WI38 (cell line): ENCODE data around the gene HTR4.
"Not testable (repeated sequence)": the region's sequence is repeated elsewhere in the genome, so short reads cannot be mapped to it uniquely, and the experiment has no call there.

Experiments used
- H3K4me3 ChIP-seq: 2 replicates; pipeline ENCODE4 v1.5.1; 2011; ENCODE audit warnings: low read depth, mild to moderate bottlenecking, control low read depth, low read length
- TF ChIP-seq, protein P1 (sequence below): IDR thresholded peaks from 2 replicates; pipeline ENCODE4 v1.5.1; 2012; ENCODE audit warnings: low read depth, mild to moderate bottlenecking, control low read depth, low read length

The HTR4 gene

DNA sequence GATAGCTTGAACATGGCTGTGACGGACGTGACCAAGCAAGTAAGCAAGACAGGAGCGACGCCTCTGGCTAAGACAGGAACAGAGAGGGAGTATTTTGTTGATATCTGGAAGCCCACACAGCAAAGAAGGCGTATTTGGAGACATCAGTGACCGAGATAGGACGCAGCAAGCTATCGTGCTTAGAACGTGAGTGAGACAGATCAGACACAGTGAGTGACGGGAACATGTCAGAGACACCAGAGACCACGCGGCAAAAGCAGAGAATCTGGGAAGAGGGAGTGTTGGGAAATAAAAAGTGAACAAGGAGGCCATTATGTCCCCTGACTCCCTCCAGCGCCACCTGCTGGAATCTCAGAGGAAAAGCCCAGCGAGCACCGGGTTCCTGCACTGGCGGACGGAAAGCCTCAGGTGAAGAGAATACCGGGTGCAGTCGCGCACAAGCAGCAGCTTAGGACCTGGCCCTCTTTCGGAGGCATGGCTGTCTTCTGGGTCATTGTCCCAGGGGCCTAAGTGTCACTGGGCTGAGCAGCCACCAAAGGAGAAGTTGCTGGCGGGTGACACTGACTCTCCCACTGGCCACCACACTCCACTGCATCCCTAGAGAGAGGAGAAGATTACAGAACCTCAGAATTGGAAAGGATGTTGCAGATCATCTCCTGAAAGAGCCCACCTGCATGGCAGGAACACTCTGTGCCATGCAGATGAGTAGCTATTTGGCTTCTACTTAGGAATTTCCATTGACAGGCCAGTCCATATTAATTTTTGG is 171.4 kb downstream of the HTR4 start:
- TF ChIP-seq, protein P1, sequence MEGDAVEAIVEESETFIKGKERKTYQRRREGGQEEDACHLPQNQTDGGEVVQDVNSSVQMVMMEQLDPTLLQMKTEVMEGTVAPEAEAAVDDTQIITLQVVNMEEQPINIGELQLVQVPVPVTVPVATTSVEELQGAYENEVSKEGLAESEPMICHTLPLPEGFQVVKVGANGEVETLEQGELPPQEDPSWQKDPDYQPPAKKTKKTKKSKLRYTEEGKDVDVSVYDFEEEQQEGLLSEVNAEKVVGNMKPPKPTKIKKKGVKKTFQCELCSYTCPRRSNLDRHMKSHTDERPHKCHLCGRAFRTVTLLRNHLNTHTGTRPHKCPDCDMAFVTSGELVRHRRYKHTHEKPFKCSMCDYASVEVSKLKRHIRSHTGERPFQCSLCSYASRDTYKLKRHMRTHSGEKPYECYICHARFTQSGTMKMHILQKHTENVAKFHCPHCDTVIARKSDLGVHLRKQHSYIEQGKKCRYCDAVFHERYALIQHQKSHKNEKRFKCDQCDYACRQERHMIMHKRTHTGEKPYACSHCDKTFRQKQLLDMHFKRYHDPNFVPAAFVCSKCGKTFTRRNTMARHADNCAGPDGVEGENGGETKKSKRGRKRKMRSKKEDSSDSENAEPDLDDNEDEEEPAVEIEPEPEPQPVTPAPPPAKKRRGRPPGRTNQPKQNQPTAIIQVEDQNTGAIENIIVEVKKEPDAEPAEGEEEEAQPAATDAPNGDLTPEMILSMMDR: peak; percentile 62
- H3K4me3 ChIP-seq: no peak overlapping the region

DNA sequence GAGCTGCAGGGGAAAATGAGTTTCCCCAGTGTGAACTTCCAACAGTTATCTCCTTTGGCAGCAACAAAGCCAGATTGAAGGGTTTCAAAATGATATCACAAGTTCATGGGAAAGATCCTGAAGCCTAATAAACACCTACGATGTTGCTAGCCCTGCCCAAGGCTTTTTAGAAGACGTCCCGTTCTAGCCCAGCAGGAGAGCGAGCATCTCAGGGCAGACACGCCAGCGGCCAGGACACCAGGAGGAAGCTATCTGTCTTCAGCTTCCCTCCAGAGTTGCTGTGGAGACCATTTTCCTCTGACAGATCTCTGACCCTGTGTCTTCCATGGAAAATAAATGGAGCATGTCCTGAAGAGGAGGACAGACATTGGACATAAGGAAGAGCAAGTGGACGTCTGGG is 172.1 kb downstream of the HTR4 start:
- no peak overlapping the region for H3K4me3 ChIP-seq
- TF ChIP-seq, protein P1: no peak

DNA sequence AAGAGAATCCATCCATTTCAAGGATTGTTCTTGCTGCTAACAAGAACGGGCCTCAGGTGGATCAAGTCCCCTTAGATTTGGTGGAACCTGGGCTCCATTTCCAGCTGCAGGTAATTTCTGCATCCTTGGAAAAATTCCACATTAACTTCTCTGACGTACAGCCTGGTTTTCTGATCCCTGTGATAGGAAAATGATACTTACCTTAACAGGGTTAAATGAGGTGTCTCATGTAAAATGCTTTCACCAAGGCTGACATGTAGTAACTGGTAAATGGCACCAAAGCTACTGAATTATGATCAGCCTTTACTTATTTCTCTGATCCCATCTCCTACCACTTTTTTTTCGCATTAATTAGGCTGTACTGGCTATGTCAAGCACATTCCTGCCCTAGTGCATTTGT is 176.9 kb downstream of the HTR4 start:
- no peak overlapping the region for H3K4me3 ChIP-seq

DNA sequence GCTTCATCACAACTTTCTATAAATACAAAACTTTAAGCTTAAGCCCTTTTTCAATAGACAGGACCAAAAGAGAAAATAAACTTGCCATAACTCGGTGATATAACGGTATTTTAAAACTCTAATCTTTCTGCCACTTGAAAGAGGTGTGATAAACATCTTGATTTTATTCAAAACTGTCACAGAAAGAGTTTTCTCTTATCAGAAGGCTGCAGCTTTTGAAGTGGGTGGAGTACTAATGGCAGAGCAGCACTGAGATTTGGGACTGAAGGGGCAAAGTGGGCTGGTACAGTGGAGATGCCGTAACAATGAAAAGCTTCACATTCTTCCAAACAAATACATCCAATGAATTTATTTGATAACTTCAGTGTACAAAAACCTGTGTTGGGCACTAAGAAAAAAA is 178.0 kb downstream of the HTR4 start:
- TF ChIP-seq, protein P1: no peak
- no peak overlapping the region for H3K4me3 ChIP-seq

More for the DNA sequence above, 176.9 kb downstream of the HTR4 start:
- TF ChIP-seq, protein P1: no peak

DNA sequence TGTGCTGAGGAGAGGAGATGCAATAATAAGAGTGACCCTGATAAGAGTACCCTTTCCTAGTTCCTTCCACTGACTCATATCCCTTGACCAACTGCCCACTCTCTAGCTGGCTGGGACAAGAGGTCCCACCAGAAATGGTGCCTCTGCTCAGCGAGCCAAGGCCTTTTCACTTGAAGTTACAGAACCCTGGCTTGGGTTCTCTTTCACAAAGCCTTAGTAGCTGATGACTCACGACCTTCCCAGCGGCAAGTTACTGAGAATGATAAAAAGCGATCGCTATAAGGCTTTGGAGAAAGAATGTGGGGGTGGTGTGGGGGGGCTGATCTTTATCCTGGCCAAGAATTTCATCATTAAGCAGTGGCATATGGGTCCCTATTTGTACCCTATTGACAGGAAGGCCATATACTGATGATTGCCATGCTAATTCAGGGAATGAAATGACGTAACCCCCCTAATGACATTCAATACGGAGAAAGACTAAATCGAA is 180.3 kb downstream of the HTR4 start:
- H3K4me3 ChIP-seq: no peak overlapping the region
- TF ChIP-seq, protein P1: no peak

DNA sequence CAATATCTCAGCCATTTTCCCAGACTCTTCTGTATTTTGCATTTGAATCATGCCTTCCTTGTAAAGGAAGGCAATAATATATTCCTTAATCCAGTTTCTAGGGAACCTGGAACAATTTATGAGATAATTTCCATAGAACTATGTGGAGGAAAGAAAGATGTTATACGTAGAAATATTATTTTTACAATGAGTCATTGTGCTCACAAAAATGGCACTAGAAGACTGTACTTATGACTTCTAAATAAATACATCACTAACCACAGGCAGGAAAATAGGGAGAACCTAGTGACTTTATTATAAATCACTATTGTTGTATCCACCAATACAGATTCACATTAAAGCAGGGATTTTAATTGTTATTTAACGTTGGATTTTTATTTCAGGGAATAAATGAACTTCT is 182.9 kb downstream of the HTR4 start:
- TF ChIP-seq, protein P1: no peak
- no peak overlapping the region for H3K4me3 ChIP-seq

DNA sequence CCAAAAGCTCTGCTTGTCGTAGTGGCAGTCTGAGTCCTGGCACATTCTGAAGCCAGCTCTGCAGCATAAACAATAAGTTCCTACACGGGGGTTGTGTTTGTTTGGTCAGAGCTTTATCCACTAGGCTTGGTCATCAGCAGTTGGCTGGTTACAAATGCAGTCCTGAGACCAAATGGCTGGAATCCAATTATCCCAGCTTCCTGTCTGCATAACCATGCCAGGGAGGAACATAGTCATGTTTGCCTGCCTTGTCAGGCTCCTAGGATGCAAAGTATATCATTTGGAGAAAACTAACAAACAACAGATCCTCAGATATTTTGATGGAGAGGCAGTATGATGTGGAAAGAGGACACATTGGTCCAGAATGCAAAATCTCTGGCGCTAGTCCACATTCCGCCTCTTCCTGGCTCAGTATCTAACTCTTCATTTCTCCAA is 184.8 kb downstream of the HTR4 start:
- TF ChIP-seq, protein P1: no peak
- no peak overlapping the region for H3K4me3 ChIP-seq

DNA sequence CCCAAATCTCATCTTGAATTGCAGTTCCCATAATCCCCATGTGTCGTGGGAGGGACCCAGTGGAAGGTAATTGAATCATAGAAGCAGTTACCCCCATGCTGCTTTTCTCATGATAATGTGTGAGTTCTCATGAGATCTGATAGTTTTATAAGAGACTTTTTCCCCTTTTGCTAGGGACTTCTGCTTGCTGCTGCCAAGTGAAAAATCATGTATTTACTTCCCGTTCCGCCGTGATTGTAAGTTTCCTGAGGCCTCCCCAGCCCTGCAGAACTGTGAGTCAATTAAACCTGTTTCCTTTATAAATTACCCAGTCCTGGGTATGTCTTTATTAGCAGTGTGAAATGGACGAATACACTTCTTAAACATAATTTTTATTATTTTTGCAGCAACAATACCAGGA is 185.6 kb downstream of the HTR4 start:
- H3K4me3 ChIP-seq: not testable (repeated sequence)
